Measurements from ENCODE around the gene JPH4. TPM values are rescaled to one million over a fixed set of nuclear protein-coding genes. Genes with fewer than 3 reads are reported as not detected.
"Not testable (repeated sequence)": the region's sequence is repeated elsewhere in the genome, so short reads cannot be mapped to it uniquely, and the experiment has no call there.

The JPH4 gene
- total RNA-seq, 1 donor from 2014 or later, result 1.1 TPM

- Histone ChIP-seq H3K36me3 (ENCODE audit: control insufficient read depth, insufficient read depth, low read length) (no peaks in the 10 kb centered on the region), H3K27me3 (ENCODE audit: control insufficient read depth, insufficient read depth, low read length) (peaks cover 2% of the 10 kb centered on the region), H3K4me3 (ENCODE audit: low read depth, low read length) (no peak overlapping the region)
- TF ChIP-seq, protein P1, sequence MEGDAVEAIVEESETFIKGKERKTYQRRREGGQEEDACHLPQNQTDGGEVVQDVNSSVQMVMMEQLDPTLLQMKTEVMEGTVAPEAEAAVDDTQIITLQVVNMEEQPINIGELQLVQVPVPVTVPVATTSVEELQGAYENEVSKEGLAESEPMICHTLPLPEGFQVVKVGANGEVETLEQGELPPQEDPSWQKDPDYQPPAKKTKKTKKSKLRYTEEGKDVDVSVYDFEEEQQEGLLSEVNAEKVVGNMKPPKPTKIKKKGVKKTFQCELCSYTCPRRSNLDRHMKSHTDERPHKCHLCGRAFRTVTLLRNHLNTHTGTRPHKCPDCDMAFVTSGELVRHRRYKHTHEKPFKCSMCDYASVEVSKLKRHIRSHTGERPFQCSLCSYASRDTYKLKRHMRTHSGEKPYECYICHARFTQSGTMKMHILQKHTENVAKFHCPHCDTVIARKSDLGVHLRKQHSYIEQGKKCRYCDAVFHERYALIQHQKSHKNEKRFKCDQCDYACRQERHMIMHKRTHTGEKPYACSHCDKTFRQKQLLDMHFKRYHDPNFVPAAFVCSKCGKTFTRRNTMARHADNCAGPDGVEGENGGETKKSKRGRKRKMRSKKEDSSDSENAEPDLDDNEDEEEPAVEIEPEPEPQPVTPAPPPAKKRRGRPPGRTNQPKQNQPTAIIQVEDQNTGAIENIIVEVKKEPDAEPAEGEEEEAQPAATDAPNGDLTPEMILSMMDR (IDR thresholded peaks at IDR 0.05; ENCODE audit: insufficient read depth, low read length, poor library complexity, severe bottlenecking), result no peak
- DNase-seq (ENCODE audit: low read depth), result no peak
These were observed 32.3 kb upstream of the JPH4 start for GRCh38 chr14:23610815-23611289.

DNA sequence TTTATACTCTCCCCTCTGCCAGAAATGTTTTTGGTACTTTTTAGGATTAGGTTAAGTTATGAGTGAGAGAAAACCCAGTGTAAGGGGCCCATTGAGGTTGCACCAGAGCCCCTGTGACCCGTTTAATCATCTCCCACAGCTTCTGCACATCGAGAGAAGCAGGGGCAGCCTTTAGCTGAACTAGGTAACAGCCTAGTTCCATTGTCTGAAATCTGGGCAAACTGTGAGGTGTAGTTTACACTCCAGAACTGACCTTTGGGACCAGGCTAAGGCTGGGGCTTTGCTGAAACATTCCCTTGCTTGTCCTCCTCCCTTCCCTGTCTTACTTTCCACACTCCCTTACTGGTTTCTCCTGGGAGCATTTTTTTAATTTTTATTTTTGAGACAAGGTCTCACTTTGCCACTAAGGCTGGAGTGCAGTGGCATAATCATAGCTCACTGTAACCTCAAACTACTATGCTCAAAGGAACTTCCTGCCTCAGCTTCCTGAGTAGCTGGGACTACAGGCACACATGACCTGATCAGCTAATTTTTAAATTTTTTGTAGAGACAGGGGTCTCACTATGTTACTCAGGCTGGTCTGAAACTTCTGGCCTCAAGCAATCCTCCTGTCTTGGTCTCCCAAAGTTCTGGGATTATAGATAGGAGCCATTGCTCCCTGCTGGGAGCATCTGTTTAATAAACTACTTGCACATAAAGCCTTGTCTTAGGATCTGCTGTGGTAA is 31.7 kb upstream of the JPH4 start:
- H3K27me3 ChIP-seq (ENCODE audit: control insufficient read depth, insufficient read depth, low read length), result peaks cover 2% of the 10 kb centered on the region
- H3K36me3 ChIP-seq (ENCODE audit: control insufficient read depth, insufficient read depth, low read length), result no peaks in the 10 kb centered on the region
- TF ChIP-seq, protein P1 (IDR thresholded peaks at IDR 0.05; ENCODE audit: insufficient read depth, low read length, poor library complexity, severe bottlenecking), result no peak
- H3K4me3 ChIP-seq (ENCODE audit: low read depth, low read length), result no peak overlapping the region
- no peak for DNase-seq (ENCODE audit: low read depth)

DNA sequence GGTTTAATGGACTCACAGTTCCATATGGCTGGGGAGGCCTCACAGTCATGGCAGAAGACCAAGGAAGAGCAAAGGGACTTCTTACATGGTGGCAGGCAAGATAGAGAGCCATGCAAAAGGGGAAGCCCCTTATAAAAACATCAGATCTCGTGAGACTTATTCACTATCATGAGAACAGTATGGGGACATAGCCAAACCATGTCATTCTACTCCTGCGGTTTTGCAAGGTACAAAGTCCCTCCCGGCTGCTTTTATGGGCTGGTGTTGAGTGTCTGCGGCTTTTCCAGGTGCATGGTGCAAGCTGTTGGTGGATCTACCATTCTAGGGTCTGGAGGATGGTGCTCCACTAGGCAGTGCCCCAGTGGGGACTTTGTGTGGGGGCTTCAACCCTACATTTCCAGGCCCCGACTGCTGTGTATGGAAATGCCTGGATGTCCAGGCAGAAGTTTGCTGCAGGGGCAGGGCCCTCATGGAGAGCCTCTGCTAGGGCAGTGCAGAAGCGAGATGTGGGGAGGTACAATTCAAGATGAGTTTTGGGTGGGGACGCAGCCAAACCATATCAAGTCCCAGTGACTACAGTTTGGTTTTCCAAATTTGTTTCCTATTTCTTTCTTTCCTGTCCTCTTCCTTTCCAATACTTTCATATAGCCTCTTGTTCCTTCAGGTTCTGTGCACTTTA is 31.0 kb upstream of the JPH4 start:
- H3K4me3 ChIP-seq (ENCODE audit: low read depth, low read length); H3K27me3 ChIP-seq (ENCODE audit: control insufficient read depth, insufficient read depth, low read length); H3K36me3 ChIP-seq (ENCODE audit: control insufficient read depth, insufficient read depth, low read length); DNase-seq (ENCODE audit: low read depth): not testable (repeated sequence)

DNA sequence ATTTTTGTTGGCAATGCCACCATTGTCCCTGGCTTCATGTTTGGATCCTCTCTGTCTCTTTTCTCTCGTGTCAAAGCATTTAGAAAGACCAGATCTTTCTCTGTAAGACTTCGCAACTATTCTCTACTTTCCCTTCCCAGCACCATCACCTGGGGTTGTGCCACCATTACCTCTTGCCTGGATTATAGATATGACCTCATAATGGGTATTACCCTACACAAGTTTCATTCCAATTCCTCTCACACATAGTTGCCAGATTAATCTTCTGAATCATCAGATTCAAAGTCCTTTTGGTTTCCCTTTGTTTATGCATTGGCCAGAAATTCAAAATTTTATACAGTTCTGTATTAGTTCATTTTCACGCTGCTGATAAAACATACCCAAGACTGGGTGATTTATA is 30.4 kb upstream of the JPH4 start:
- Histone ChIP-seq H3K27me3 (ENCODE audit: control insufficient read depth, insufficient read depth, low read length) (peaks cover 2% of the 10 kb centered on the region), H3K36me3 (ENCODE audit: control insufficient read depth, insufficient read depth, low read length) (no peaks in the 10 kb centered on the region), H3K4me3 (ENCODE audit: low read depth, low read length) (no peak overlapping the region)
- DNase-seq (ENCODE audit: low read depth), result no peak
- TF ChIP-seq, protein P1 (IDR thresholded peaks at IDR 0.05; ENCODE audit: insufficient read depth, low read length, poor library complexity, severe bottlenecking), result no peak

DNA sequence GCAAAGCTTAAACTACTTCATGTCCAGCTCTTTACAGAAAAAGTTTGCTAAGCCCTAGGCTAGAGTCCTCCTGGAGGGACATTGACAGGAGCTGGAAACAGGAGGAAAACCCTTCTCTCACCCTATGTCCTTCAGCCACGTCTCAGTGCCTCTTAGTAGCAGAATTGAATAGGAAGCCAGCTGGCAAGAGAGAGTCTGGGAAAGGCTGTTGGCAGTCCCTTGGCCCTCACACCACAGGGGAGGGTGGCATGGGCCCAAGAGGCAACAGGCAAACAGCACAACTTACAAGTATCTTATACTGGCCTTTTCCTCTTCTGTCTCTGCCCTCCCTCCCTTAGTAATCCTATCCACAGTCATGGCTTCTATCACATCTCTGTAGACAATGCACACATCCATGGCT is 29.9 kb upstream of the JPH4 start:
- no peak for DNase-seq (ENCODE audit: low read depth)
- TF ChIP-seq, protein P1 (IDR thresholded peaks at IDR 0.05; ENCODE audit: insufficient read depth, low read length, poor library complexity, severe bottlenecking), result no peak
- Histone ChIP-seq H3K4me3 (ENCODE audit: low read depth, low read length) (no peak overlapping the region), H3K36me3 (ENCODE audit: control insufficient read depth, insufficient read depth, low read length) (no peaks in the 10 kb centered on the region), H3K27me3 (ENCODE audit: control insufficient read depth, insufficient read depth, low read length) (peaks cover 2% of the 10 kb centered on the region)

DNA sequence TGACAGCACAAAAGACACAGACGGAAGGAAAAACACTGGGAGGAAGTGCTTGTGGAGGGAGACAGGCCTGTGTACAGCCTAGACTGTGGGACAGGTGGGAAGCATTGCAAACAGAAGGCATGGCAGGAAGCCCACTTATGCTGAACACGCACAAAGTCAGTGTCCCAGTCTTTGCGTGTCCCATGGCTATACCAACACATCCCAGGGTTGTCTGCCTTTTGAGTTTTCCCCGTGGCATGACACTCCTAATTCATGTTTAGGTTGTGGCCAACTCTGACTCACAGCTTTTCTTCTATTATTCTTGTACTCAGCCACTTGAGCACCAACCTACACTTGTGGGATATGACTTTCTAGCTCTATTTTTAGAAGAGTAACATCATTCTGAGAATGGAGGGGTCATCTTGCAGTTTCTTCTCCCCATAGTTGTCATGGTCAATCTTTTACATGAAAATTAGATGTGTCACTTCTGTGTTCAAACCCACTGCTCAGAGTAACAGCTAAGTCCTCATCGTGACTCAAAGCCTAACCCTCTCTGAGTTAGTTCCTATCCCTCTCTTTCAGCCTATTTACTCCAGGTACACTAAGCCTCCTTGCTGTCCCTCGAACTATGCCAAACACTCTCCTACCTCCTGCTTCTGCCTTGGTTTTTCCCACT is 27.5 kb upstream of the JPH4 start:
- DNase-seq (ENCODE audit: low read depth), result no peak
- H3K36me3 ChIP-seq (ENCODE audit: control insufficient read depth, insufficient read depth, low read length), result no peaks in the 10 kb centered on the region
- H3K4me3 ChIP-seq (ENCODE audit: low read depth, low read length), result no peak overlapping the region
- peaks cover 2% of the 10 kb centered on the region for H3K27me3 ChIP-seq (ENCODE audit: control insufficient read depth, insufficient read depth, low read length)
- TF ChIP-seq, protein P1 (IDR thresholded peaks at IDR 0.05; ENCODE audit: insufficient read depth, low read length, poor library complexity, severe bottlenecking), result no peak
